ENCODE results near the gene DGCR8.

DNA sequence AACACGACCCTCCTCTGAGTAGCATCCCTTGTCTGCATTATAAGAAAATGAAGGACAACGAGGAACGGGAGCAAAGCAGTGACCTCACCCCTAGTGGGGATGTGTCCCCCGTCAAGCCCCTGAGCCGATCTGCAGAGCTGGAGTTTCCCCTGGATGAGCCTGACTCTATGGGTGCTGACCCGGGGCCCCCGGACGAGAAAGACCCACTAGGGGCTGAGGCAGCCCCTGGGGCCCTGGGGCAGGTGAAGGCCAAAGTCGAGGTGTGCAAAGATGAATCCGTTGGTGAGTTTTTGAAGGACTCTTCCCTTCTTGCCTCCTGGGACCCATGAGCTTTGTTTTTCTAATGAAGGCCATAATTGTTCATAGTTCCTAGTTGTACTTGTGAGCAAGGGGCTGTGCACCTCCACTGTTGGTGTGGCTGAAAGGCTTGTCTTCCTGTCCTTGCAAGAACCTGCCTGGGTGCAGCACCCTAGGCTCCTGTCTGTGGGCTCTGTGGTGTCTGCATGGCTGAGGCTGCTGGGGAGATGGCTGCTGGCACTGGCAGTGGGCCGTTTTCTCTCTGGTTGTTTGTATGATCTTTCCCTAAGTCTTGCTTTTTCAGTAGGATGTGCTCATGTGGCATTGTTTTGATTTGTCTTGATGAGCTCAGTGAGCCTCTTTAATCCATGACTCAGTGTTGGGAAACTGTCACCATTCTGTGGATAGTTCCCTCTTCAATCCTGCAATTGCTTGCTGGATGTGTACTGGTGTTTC is 10.1 kb downstream of the DGCR8 start:
- TF ChIP-seq, protein P1, sequence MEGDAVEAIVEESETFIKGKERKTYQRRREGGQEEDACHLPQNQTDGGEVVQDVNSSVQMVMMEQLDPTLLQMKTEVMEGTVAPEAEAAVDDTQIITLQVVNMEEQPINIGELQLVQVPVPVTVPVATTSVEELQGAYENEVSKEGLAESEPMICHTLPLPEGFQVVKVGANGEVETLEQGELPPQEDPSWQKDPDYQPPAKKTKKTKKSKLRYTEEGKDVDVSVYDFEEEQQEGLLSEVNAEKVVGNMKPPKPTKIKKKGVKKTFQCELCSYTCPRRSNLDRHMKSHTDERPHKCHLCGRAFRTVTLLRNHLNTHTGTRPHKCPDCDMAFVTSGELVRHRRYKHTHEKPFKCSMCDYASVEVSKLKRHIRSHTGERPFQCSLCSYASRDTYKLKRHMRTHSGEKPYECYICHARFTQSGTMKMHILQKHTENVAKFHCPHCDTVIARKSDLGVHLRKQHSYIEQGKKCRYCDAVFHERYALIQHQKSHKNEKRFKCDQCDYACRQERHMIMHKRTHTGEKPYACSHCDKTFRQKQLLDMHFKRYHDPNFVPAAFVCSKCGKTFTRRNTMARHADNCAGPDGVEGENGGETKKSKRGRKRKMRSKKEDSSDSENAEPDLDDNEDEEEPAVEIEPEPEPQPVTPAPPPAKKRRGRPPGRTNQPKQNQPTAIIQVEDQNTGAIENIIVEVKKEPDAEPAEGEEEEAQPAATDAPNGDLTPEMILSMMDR (IDR thresholded peaks at IDR 0.05), result no peak
- no peak for TF ChIP-seq PHF8 (IDR thresholded peaks at IDR 0.05; ENCODE audit: borderline replicate concordance, low read depth)
- TF ChIP-seq, protein P2, sequence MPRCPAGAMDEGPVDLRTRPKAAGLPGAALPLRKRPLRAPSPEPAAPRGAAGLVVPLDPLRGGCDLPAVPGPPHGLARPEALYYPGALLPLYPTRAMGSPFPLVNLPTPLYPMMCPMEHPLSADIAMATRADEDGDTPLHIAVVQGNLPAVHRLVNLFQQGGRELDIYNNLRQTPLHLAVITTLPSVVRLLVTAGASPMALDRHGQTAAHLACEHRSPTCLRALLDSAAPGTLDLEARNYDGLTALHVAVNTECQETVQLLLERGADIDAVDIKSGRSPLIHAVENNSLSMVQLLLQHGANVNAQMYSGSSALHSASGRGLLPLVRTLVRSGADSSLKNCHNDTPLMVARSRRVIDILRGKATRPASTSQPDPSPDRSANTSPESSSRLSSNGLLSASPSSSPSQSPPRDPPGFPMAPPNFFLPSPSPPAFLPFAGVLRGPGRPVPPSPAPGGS (IDR thresholded peaks at IDR 0.05), result no peak
- no peak for TF ChIP-seq POLR2A (IDR thresholded peaks at IDR 0.05; ENCODE audit: low read length)
- TF ChIP-seq, protein P3, sequence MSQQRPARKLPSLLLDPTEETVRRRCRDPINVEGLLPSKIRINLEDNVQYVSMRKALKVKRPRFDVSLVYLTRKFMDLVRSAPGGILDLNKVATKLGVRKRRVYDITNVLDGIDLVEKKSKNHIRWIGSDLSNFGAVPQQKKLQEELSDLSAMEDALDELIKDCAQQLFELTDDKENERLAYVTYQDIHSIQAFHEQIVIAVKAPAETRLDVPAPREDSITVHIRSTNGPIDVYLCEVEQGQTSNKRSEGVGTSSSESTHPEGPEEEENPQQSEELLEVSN (IDR thresholded peaks at IDR 0.05; ENCODE audit: borderline replicate concordance, low read depth), result no peak
- TF ChIP-seq NPAS2 (CRISPR knock-in tag; IDR thresholded peaks at IDR 0.05; ENCODE audit: borderline replicate concordance), result no peak
- no peak for TF ChIP-seq RCOR1 (IDR thresholded peaks at IDR 0.05; ENCODE audit: low read depth, low read length)
- TF ChIP-seq JUNB (IDR thresholded peaks at IDR 0.05), result no peak
- TF ChIP-seq BHLHE40 (IDR thresholded peaks at IDR 0.05; ENCODE audit: low read depth, low read length), result no peak
- no peak for TF ChIP-seq KDM1A (IDR thresholded peaks at IDR 0.05; ENCODE audit: low read depth)
- TF ChIP-seq SMC3 (IDR thresholded peaks at IDR 0.05), result no peak
- TF ChIP-seq KDM5A (IDR thresholded peaks at IDR 0.05), result no peak
- TF ChIP-seq, protein P4, sequence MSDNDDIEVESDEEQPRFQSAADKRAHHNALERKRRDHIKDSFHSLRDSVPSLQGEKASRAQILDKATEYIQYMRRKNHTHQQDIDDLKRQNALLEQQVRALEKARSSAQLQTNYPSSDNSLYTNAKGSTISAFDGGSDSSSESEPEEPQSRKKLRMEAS (IDR thresholded peaks at IDR 0.05), result no peak

Data from A549 (cell line).